MV-4-11 (cell line): ENCODE results near the gene MBP.
"Not testable (repeated sequence)": the region's sequence is repeated elsewhere in the genome, so short reads cannot be mapped to it uniquely, and the experiment has no call there.

Source experiments
- DNase-seq: peaks from one replicate; lab custom pipeline; 2025; lab: John Stamatoyannopoulos, UW

The MBP gene

GRCh38 chr18:76970770-76971559 lies 161.6 kb downstream of the MBP start:
- DNase-seq: no peak

- no peak for DNase-seq
Measured at GRCh38 chr18:76967721-76968472, 164.7 kb downstream of the MBP start.

- DNase-seq: not testable (repeated sequence)
Measured at GRCh38 chr18:76967299-76967698, 165.3 kb downstream of the MBP start.

GRCh38 chr18:76965555-76966151 lies 166.9 kb downstream of the MBP start:
- not testable (repeated sequence) for DNase-seq

GRCh38 chr18:76963936-76964335 lies 168.6 kb downstream of the MBP start:
- DNase-seq: no peak

GRCh38 chr18:76962851-76963250 lies 169.7 kb downstream of the MBP start:
- DNase-seq: no peak

GRCh38 chr18:76960528-76961035 lies 172.0 kb downstream of the MBP start:
- no peak for DNase-seq

GRCh38 chr18:76959605-76960004 lies 173.0 kb downstream of the MBP start:
- DNase-seq: no peak

GRCh38 chr18:76958692-76959341 lies 173.8 kb downstream of the MBP start:
- no peak for DNase-seq

GRCh38 chr18:76957384-76958355 lies 174.9 kb downstream of the MBP start:
- peak; percentile 27 for DNase-seq

- DNase-seq: no peak
Measured at GRCh38 chr18:76956648-76957047, 175.9 kb downstream of the MBP start.

- no peak for DNase-seq
Measured at GRCh38 chr18:76955524-76956170, 176.9 kb downstream of the MBP start.

GRCh38 chr18:76953583-76954233 lies 178.9 kb downstream of the MBP start:
- no peak for DNase-seq

GRCh38 chr18:76953156-76953555 lies 179.4 kb downstream of the MBP start:
- DNase-seq: no peak

GRCh38 chr18:76952747-76953146 lies 179.8 kb downstream of the MBP start:
- DNase-seq: no peak

GRCh38 chr18:76951456-76952247 lies 180.9 kb downstream of the MBP start:
- no peak for DNase-seq

GRCh38 chr18:76948345-76948744 lies 184.2 kb downstream of the MBP start:
- no peak for DNase-seq

GRCh38 chr18:76944346-76944745 lies 188.2 kb downstream of the MBP start:
- not testable (repeated sequence) for DNase-seq
